Prostate gland (tissue), 2 donors: Measurements from ENCODE around the gene CRPPA.

Source experiments
- CTCF ChIP-seq, 4 experiments: fragments of 200-600 bp in 2 of 4; fragments of 450-650 bp in 2 of 4; sonication (generic) in 2 of 4; IDR thresholded peaks; 1 replicate in 3 of 4; 2 replicates in 1 of 4; pipeline ENCODE4 v1.5.1; 2016 to 2019; ENCODE audit warnings: antibody characterized with exemption in 4 of 4, mild to moderate bottlenecking in 2 of 4, moderate library complexity in 2 of 4
- POLR2A ChIP-seq: fragments of 450-650 bp; IDR thresholded peaks from one replicate; pipeline ENCODE4 v1.6.1; 2016; ENCODE audit warnings: antibody characterized with exemption, mild to moderate bottlenecking

GRCh38 chr7:16409777-16410176 is 11.6 kb downstream of the CRPPA start:
- TF ChIP-seq CTCF (IDR thresholded peaks at IDR 0.05) (no peak), POLR2A (no peak)
